Astrocyte of the hippocampus (primary cell): ENCODE results near the gene NHSL2.
"Not testable (repeated sequence)": the region's sequence is repeated elsewhere in the genome, so short reads cannot be mapped to it uniquely, and the experiment has no call there.

Experiments used
- DNase-seq: peaks from one replicate; pipeline ENCODE4 v3.0.0; 2011; ENCODE audit warnings: low read depth, low spot score

Gene NHSL2

DNA sequence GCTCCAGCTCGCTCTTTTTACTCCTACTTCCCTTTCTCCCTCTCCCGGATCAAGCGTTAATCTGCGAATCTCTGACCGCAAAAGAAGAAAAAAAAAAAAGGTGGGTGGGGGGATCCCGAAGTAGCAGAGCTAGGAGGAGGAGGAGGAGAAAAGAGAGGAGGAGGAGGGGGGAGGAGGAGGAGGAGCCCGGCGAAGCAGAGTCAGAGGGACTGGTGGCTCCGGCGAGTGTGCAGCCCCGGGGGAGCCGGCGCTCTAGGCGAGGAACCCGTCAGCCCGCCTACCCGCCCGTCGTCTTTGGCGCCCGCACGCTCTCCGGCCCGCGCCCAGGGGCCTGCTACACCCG, at the start of gene NHSL2:
TSS of gene NHSL2 (plus strand) at position 203 of the 343 bp plus-strand sequence.
- DNase-seq = no peak

DNA sequence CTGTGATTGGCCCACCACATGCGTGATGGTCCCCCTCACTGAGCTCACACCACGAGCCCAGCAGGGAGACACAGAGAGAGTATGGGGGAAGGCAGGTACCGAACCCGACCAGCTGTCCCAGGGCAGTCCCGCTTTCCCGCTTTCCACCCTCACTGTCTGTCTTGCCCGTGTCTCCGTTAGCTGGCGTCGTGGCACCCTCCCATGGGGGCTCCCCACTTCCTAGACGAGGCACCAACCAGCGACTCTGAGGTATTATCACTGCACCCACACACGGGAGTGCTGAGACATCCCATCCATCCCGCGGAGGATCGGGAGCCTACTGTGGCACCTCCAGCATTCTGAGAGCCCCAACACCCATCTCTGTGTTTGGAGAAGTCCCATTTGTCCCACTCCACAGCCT, 43.0 kb upstream of the NHSL2 start:
- no peak for DNase-seq

DNA sequence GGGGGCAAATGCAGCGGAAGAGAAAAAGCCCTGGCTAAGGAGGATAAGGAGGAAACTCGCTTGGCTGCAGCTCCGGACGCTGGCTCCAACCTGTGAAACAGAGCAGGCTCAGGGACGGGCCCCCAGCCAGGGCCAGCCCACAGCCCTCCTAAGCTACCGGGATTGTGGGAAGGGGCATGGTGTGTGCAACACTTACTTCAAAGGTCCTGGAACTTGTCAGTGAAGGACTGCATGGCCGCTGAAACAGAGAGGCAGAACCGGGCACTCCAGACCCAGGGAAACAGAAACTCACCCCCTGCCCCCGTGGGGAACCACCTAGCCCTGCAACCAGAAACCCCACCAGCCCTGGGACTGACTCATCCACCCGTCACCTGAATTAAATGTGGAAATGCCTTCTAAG, 41.1 kb upstream of the NHSL2 start:
- not testable (repeated sequence) for DNase-seq

DNA sequence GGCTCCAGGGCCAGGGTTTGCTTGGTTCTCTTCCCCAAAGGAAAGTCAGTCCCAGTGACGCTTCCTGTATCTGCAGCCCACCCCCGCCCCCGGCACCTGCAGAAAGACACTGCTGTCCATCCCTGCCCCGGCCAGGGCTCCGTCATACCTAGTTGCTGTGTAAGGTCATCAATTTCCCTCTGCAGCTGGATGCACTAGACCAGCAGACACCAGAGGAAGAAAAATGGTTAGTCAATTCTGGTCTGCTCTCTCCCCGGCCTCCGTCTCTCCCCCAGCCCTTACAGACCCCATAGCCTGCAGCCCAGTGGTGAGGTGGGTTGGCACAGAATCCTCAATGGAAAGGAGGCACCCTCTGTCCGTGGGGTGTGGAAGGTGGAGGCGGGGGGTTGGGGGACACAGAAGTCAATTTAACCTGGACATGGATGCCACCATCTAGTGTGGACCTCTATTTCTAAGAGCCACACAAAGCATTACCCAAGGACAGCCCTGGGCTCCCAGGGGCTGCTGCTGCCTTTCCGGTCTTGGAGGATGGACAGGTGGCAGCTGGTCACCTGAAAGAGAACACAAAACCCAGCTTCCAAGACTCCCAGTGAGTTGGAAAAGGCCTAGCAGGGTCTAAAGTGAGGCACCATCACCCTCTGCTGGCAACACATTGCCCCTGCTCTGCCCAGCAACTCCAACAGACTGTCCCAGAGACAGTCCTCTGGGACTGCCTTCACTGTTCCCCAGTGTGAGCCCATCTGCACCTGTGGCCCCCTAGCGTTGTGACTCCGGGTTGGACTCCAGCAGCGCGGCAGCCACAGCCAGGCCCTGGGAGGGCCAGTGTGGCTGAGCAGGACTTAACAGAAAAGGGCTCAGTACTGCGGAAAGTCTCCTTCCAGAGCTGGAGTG, 40.2 kb upstream of the NHSL2 start:
- peak; percentile 27 for DNase-seq

DNA sequence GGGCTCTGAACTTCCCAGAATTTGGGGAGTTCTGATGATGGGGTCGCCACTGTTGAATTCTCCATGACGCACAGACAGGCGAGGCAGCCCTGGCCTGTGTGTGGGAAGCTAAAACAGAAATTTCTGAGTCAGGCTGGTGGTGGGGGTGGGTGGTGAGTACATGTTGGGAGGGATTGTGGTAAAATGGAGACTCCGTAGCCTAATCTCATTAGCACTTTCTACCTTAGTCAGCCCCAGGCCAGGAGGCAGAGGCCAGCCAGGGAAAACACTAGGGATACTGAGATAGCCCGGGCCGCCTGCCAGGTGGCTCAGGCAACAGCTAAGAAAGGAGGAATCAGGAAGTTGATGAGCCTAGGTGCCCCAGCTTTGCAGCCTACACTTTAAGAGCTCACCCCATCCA, 39.3 kb upstream of the NHSL2 start:
- peak; percentile 71 for DNase-seq

DNA sequence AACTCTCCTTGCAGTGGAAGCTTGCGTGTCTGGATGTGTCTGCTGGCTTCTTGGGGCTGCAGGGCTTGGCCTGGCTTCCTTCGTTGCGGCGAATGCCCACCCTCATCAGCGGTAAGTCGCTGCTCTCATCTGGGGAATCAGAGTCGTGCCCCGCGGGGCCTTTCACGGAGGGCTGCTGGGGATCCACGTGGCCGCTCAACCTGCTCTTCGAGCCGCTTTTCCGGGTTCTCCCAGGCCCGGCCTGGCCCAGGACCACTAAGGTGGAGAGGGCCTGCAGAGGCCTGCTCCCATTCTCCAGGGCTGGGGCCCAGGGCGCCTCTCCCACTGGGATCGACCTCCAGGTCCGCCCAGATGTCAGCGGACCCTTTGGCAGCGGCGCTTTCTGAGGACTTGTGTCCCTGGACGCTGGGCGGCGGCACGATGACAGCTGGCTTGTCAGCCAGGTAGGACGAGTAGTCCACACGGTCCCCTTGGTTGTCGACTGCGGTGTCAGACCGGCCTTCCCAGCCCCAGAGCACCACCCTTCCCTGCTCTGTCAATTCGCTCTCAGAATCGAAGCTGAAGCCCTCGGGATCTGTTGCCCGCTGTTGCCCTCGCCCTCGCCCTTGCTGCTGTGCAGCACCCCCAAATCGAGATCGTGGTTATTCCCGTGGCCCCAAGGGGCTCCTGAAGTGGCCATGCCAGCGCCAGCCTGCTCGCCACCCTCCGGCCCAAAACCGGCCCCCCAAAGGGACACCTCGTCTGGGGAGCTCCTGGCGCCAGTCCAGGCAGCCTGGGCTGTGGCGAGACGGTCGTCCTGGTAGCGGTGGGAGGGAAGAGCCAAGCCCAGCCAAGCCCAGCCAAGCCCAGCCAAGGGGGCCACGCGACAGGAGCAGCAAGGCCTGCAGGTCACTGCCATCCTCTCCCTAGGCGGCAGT, 37.8 kb upstream of the NHSL2 start:
- no peak for DNase-seq

DNA sequence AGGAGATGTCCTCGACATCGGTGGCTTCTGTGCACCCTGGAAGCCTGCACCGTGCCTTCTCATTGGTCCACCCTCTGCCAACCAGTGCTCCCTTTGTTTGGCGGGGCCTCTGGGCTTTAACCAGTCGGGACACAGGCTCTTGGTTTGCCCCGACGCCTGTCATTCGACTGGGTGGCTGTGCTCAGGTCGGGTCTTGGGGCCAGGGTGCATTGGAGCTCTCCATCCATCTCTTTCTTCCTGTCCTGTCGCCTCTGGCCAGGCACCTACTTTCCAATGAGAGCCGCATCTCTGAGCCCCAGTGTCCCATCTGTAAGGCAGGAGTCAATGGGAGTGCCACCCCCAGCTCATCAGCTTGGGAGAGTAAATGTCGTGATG, 37.2 kb upstream of the NHSL2 start:
- no peak for DNase-seq

DNA sequence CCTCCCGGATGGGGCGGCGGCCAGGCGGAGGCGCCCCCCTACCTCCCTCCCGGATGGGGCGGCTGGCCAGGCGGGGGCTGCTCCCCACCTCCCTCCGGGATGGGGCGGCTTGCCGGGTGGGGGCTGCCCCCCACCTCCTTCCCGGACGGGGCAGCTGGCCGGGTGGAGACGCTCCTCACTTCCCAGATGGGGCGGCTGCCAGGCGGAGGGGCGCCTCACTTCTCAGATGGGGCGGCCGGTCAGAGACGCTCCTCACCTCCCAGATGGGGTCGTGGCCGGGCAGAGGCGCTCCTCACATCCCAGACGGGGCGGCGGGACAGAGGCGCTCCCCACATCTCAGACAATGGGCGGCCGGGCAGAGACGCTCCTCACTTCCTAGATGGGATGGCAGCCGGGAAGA, 33.8 kb upstream of the NHSL2 start:
- not testable (repeated sequence) for DNase-seq

DNA sequence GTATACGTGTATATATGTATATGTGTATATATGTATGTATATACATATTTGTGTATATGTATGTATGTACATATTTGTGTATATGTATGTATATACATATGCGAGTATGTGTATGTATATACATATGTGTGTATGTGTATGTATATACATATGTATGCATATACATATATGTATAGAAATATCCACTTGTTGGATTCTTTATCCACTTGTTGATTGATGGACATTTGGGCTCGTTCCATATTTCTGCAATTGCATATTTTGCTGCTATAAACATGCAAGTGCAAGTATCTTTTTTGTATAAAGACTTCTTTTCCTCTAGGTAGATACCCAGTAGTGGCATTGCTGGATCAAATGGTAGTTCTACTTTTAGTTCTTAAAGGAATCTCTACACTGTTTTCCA, 25.5 kb upstream of the NHSL2 start:
- DNase-seq = no peak

DNA sequence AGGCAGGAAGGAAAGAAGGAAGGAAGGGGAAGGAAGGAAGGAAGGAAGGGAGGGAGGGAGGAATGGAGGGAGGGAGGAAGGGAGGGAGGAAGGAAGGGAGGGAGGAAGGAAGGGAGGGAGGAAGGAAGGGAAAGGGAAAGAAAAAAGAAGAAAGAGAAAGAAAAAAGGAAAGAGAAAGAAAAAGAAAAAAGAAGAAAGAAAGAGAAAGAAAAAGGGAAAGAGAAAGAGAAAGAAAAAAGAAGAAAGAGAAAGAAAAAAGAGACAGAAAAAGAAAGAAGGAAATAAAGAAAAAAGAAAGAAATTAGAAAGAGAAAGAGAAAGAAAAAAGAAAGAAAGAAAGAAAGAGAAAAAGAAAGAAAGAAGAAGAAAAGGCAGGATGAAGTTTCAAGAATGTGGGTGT, 15.0 kb upstream of the NHSL2 start:
- DNase-seq = no peak

DNA sequence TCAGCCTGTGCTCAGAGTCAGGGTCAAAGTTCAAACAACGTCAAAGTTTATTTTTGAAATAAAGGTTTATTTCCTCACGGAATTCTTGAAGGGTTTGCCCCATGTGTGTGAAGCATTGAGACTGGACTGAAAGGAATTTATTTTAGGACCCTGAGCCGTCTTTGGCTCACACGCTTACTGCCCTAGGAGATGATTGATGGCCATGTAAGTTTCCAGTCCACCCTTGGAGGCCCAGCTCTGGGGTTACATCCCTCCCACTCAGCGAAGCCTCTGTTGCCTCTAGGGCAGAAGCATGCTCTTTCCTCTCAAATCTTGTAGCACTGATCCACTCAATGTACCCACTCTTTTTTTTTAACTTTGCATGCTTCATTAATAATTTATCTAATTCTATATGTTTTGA, 4.5 kb upstream of the NHSL2 start:
- DNase-seq = no peak

DNA sequence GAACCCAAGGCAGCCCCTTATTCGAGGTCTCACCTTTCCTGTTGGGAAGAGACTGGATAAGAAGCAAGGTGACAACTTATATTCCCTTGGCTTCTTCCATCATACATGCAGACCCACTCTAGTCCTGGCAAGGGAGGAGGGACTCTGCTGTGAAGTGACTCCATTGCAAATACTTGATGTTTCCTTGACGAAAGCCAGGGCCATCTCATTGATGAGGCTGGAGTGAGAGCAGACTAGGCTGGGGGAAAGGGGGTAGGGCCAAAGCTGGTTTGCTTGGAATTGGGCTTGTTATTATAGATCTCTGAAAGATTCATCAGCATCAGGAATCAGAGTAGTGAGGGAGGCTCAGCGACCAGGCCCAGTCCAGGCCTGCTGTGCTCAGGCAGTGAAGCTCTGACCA, 2.3 kb upstream of the NHSL2 start:
- no peak for DNase-seq

DNA sequence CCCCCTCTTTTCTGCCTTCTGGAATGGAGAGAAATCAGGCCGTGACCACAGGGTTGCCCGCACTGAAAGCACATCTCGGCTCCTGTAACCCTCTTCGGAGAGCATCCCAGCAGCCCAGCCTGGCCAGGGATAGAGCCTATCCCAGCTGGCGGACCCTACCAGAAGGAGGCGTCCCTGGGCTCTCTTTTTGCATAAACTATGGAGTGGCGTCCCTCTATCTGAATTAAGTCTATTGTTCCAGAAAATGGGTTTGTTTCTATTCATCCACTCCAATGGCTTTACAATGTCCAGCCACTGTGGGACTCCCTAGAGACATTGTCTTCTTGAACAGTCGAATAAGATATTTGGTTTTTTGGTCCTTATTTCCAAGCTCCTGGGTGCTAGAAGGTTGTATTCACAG, 689 bp upstream of the NHSL2 start:
- DNase-seq = peak; percentile 8

DNA sequence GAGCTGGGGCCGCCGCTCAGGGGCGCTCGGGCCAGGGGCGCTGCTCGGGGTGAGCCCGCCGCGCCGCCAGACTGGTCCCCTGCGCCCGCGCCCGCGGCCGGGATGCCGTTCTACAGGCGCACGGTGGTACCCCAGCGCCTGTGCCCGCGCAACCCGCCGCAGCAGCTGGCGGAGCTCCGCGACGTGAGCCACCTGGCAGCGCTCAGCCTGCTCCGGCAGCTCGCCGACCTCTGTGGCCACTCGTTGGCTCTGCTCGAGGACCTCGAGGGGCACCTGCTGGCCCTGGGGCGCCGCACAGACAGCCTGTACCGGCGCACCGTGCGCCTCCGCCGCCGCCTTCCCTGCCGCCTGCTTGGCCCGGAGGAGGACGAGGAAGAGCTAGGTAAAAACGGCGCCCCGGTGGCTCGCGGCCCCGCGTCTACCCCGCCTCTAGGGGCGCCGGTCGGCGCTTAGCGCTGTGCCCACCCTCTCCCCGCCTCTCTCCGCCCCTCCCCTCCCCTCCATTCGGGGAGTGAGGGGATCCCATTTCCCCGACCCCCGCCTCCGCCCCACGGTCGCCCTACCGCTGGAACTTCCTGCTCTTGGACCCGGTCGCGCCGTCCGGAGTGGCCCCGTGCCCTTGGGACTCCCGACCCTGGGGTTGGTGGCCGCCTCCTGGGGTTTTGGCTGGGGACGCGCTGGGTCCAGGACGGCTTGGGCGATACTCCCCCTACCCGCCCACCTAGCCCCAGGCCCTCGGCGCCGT, 513 bp downstream of the NHSL2 start:
- DNase-seq = peak; percentile 33

DNA sequence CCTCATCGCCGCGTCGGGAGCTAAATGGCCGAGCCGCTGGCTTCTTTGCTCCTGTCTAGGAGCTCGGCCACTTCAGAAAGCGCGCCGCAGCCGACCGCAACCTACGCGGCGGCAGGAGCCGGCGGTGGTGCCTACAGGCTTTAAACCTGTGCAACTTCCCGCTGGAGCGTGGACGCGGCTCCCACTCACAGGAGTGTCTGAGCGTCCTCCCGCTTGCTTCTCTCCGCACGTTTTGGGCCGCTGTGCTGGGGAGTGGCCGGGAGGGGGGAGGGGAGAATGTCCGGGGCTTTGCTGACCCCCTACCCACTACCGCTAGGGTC, 1.0 kb downstream of the NHSL2 start:
- DNase-seq = peak; percentile 33

DNA sequence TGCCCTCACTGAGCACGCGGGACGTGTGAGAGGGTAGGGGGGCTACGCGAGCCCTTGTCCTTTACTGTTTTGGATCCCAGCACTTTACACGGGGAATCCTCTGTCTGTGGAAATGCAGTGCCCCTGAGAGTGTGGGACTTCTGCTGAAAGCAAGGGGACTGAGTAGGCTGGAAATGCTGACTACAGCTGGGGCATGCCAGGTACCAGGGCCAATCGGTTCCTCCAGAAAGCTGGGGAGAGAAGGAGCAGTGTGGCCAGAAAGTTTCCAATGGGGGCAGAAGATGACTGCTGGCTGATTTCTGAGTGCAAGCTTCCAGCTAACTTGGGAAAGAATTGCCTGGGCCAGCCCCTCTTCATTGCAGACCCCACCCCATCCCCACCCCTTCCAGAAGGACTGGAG, 1.5 kb downstream of the NHSL2 start:
- no peak for DNase-seq

DNA sequence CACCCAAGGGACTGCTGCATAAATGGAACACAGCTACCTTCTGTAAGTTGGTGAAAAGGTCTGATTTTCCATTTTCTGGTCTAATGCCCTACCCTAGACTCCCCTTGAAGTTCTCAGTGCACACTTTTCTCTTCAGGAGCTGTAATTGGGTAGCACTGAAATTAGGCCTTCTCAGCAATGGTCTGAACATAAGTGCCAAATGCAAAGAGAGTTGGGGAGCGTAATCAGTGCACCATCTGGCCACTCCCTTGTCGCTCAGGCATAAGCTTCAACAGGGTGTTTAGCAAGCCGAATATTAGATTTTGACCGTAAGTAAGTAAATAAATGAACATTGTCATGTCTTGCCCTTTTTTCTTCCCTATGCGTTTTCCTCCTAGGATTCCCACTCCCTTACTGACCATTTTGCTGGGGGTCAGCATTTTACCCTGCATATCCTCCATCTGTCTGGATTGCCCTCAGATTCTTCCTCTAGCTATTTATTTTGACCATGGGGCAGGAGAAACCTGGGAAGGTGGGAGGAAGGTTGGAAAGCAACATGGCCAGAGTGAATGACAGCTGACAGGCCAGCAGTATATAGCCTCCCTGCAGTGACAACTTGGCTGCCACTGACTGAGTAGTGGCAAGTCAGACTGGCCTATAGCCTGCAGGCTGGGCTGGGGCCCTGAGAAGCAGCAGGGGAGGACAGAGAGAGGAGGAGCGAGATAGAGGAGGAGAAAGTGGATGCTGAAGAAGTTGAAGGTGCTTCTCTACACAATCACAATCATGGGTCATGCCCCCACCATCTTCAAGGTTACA, 2.7 kb downstream of the NHSL2 start:
- no peak for DNase-seq

DNA sequence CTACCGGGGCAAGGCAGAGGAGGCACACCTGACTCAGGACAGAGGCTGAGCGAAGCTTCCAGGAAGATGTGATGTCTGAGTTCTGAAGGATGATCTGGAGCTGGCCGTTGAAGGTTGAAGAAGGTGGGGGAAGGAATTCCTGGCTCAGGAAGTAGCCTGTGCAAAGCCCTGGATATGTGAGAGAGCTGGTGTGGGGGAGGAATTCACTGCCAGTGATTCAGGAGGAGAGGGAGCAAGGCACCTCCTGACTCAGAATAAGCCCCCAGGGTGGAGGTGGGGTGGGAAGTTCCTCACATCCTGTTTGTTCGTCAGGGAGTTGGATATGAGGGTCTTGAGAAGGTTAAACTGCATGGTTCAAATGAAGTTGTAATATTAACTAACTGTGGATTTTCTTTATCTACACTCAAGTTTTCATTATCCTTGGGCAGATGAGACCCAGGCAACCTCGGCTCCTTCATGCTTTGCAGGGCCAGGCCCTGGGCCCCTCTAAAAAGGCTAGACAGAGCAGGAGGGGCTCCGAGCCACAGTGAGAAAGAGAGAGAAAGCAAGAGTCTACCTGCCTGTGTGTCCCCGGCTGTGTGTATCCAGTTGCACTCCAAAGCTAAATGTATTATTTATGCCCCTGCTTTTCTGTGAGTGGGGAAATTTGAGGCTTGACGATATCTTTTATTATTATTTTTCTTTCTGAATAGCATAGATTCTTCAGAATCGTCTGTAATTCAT, 7.1 kb downstream of the NHSL2 start:
- peak; percentile 16 for DNase-seq

DNA sequence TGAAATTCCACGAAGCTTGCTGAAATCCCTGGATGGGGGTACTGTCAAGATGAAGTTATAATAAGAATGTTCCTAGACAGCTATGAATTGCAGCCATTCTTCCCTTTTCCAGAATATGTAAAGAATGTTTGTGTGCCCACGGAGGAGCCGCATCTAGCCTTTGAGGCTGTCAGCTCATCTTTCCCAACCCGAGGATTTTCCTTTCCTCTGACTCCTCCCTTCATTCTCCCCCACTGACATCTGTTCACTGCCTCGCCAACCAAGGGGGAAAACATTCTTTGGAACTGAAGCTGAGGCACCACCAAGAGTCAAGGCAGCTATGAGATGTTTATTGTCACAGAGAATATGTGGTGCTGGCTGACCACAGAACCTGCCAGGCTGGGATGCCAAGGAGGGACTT, 8.8 kb downstream of the NHSL2 start:
- DNase-seq = peak; percentile 21

DNA sequence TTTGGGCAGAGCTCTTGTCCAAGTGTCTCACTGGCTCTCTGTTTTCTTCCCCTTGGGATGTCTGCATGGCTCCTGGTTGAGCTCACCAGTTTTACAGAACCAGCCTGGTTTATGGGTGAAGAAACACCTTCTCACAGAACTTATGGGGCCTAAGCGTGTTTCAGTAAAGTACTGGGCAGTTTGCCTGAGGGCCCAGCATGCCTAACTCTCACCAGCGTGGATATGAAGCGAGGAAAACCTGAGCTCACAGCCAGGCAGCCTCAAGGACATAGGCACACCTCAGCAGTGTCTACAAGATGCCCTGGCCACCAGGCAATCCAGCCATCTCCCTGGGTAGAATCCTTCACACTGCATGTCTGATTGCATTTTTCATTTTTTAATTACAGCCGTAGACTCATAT, 9.2 kb downstream of the NHSL2 start:
- no peak for DNase-seq

DNA sequence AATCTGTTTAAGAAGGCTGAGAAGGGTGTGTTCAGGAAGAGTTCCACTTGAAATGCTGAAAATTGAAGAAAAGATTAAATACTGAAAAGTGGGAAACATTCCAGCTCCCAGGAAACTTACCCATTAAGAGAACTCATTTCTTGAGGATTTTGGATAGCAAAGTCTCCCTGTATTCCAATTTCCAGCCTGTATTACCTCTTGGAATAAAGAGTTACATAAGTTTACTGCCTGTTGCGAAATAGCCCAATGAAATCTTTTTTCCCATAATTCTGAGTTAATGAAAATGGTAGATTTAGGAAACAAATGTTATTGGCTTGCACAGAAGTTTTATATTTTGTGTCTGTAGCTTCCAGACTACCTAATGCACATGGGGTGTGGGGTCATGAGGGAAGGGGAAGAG, 12.0 kb downstream of the NHSL2 start:
- no peak for DNase-seq
